TTC549 (cell line): ENCODE results near the gene RPL4.
"Not testable (repeated sequence)": the region's sequence is repeated elsewhere in the genome, so short reads cannot be mapped to it uniquely, and the experiment has no call there.

Experiments used
- FAIRE-seq: peaks from 2 replicates; lab custom pipeline; 2012; peaks lifted over from hg19 to GRCh38; lab: Jason Lieb, UNC

RPL4 gene

GRCh38 chr15:66489179-66489791, 15.4 kb downstream of the RPL4 start:
- no peak for FAIRE-seq

GRCh38 chr15:66488525-66488924, 16.1 kb downstream of the RPL4 start:
- FAIRE-seq, result no peak

GRCh38 chr15:66486887-66487286, 17.8 kb downstream of the RPL4 start:
- FAIRE-seq, result no peak

- no peak for FAIRE-seq
Observed at GRCh38 chr15:66484539-66485112, 20.0 kb downstream of the RPL4 start.

- no peak for FAIRE-seq
Observed at GRCh38 chr15:66483131-66483566, 21.5 kb downstream of the RPL4 start.

GRCh38 chr15:66482539-66482938, 22.1 kb downstream of the RPL4 start:
- FAIRE-seq, result no peak

GRCh38 chr15:66481107-66481856, 23.4 kb downstream of the RPL4 start:
- no peak for FAIRE-seq

GRCh38 chr15:66480267-66480666, 24.4 kb downstream of the RPL4 start:
- FAIRE-seq, result no peak

- FAIRE-seq, result no peak
Observed at GRCh38 chr15:66477011-66477410, 27.6 kb downstream of the RPL4 start.

GRCh38 chr15:66476535-66476934, 28.1 kb downstream of the RPL4 start:
- no peak for FAIRE-seq

- no peak for FAIRE-seq
Observed at GRCh38 chr15:66474963-66475362, 29.7 kb downstream of the RPL4 start.

- no peak for FAIRE-seq
Observed at GRCh38 chr15:66474135-66474534, 30.5 kb downstream of the RPL4 start.

GRCh38 chr15:66472176-66472999, 32.3 kb downstream of the RPL4 start:
- FAIRE-seq, result no peak

GRCh38 chr15:66470825-66471224, 33.8 kb downstream of the RPL4 start:
- not testable (repeated sequence) for FAIRE-seq

GRCh38 chr15:66467162-66468040, 37.3 kb downstream of the RPL4 start:
- not testable (repeated sequence) for FAIRE-seq

GRCh38 chr15:66465294-66465693, 39.4 kb downstream of the RPL4 start:
- FAIRE-seq, result not testable (repeated sequence)

GRCh38 chr15:66462627-66463026, 42.0 kb downstream of the RPL4 start:
- FAIRE-seq, result no peak

GRCh38 chr15:66461917-66462316, 42.7 kb downstream of the RPL4 start:
- FAIRE-seq, result no peak

- FAIRE-seq, result not testable (repeated sequence)
Observed at GRCh38 chr15:66461294-66461693, 43.4 kb downstream of the RPL4 start.

- no peak for FAIRE-seq
Observed at GRCh38 chr15:66459818-66460615, 44.6 kb downstream of the RPL4 start.

- no peak for FAIRE-seq
Observed at GRCh38 chr15:66456211-66456610, 48.4 kb downstream of the RPL4 start.
